Measurements from ENCODE around the gene ARMC8. TPM values are rescaled to one million over a fixed set of nuclear protein-coding genes. Genes with fewer than 3 reads are reported as not detected.

Gene ARMC8
- total and polyA plus RNA-seq, 2 of the 8 experiments (the other 6 are each of a cell fraction or from before 2014, with no cell fraction given) = 47.3 to 58.5 TPM

DNA sequence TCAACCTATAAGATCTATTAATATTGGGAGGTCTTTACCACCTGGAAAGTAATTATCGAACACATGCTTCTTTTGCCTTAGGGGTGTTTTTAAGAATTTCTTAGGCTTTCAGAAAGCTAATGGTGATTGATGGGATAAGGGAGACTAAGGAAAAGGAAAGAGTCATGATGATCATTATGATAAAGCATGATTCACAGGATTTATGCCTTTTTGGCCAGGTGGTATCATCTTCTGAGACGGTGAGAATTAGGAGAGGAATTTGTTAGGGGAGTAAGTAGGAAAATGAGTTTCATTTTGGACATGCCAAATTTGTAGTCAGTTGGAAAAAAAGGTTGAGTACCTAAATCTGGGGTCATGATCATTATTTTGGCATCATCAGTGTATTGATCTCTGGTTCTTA lies 8.9 kb downstream of the ARMC8 start (continued):
- TF ChIP-seq, protein P1, sequence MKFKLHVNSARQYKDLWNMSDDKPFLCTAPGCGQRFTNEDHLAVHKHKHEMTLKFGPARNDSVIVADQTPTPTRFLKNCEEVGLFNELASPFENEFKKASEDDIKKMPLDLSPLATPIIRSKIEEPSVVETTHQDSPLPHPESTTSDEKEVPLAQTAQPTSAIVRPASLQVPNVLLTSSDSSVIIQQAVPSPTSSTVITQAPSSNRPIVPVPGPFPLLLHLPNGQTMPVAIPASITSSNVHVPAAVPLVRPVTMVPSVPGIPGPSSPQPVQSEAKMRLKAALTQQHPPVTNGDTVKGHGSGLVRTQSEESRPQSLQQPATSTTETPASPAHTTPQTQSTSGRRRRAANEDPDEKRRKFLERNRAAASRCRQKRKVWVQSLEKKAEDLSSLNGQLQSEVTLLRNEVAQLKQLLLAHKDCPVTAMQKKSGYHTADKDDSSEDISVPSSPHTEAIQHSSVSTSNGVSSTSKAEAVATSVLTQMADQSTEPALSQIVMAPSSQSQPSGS (IDR thresholded peaks at IDR 0.05; ENCODE audit: low read length) = no peak

Data from H1 (cell line).